HepG2 (cell line): ENCODE results near the gene KCNE2. TPM values are rescaled to one million over a fixed set of nuclear protein-coding genes. Genes with fewer than 3 reads are reported as not detected.

Experiments
- ATAC-seq: fragments of 200-7000 bp; cut with Tn5 transposase; 3 replicates; pipeline ENCODE4 v1.9.1; 2020; ENCODE audit warnings: mild to moderate bottlenecking, moderate library complexity
- BruUV-seq: library from RNA; stranded (reverse); fragments of 400-500 nt; replicated peaks from 2 replicates; lab custom pipeline; 2021; lab: Mats Ljungman, UMichigan
- CTCF ChIA-PET: fragments of 300-600 bp; formaldehyde crosslinking; extraction: SDS; loops from one replicate; lab custom pipeline; 2021; ENCODE audit warnings: low total read pairs, inconsistent platforms, low intra/inter-chr PET ratio; lab: Yijun Ruan, JAX
- POLR2A ChIA-PET: fragments of 350-600 bp; sonication (Branson Sonifier 250); formaldehyde crosslinking; loops from one replicate; lab custom pipeline; 2020; ENCODE audit warnings: antibody characterized with exemption, inconsistent platforms; lab: Yijun Ruan, JAX
- DNase-seq: peaks from one replicate; pipeline ENCODE4 v3.0.0-alpha.2; 2015; ENCODE audit warnings: low spot score
- FAIRE-seq: peaks from 3 replicates; lab custom pipeline; 2011; peaks lifted over from hg19 to GRCh38; lab: Jason Lieb, UNC
- H2AFZ ChIP-seq: one replicate; pipeline ENCODE4 v1.6.1; 2011; ENCODE audit warnings: low read length, inconsistent platforms
- H3K27ac ChIP-seq: fragments of 300-600 bp; 3 replicates; pipeline ENCODE4 v1.8.0; 2011; ENCODE audit warnings: mixed run types, mild to moderate bottlenecking, mixed read lengths, low read length, inconsistent platforms; ENCODE audit not compliant: insufficient read depth; ENCODE audit errors: extremely low read length
- H3K27me3 ChIP-seq, 2 experiments: fragments of 200-600 bp in 1 of 2; 2 replicates in 1 of 2; 3 replicates in 1 of 2; pipeline versions ENCODE4 v1.6.0 to v1.8.0; 2011; ENCODE audit warnings: low read length in 2 of 2, mild to moderate bottlenecking in 2 of 2, moderate library complexity in 2 of 2, inconsistent platforms in 1 of 2; ENCODE audit not compliant: insufficient read depth in 2 of 2, control insufficient read depth in 1 of 2
- H3K36me3 ChIP-seq, 2 experiments: fragments of 200-600 bp in 1 of 2; replicated peaks in 1 of 2; 2 replicates in 1 of 2; 3 replicates in 1 of 2; pipeline versions ENCODE4 v1.5.1 to v1.8.0; 2011; ENCODE audit warnings: low read length in 2 of 2, inconsistent platforms in 1 of 2; ENCODE audit not compliant: insufficient read depth in 2 of 2, control insufficient read depth in 1 of 2
- H3K4me1 ChIP-seq: 2 replicates; pipeline ENCODE4 v1.5.1; 2012; ENCODE audit warnings: low read length, inconsistent platforms; ENCODE audit not compliant: insufficient read depth
- H3K4me2 ChIP-seq: 2 replicates; pipeline ENCODE4 v1.6.0; 2011; ENCODE audit warnings: low read depth, low read length, inconsistent platforms
- H3K4me3 ChIP-seq, 3 experiments: fragments of 200-600 bp in 1 of 3; sonication (generic), shearing (Covaris generic) in 1 of 3; replicated peaks in 1 of 3; 2 replicates each; pipeline ENCODE4 v1.5.1; 2011 to 2016; ENCODE audit warnings: low read length in 3 of 3, inconsistent platforms in 2 of 3, low read depth in 2 of 3, mild to moderate bottlenecking in 2 of 3, control low read depth in 1 of 3, mixed read lengths in 1 of 3; ENCODE audit not compliant: insufficient read depth in 1 of 3
- H3K79me2 ChIP-seq: one replicate; pipeline ENCODE4 v1.6.1; 2011; ENCODE audit warnings: low read length, inconsistent platforms; ENCODE audit not compliant: insufficient read depth
- H3K9ac ChIP-seq: 2 replicates; pipeline ENCODE4 v1.6.0; 2011; ENCODE audit warnings: mild to moderate bottlenecking, low read depth, low read length, inconsistent platforms; ENCODE audit not compliant: insufficient read depth
- H3K9me3 ChIP-seq: 2 replicates; pipeline ENCODE4 v1.5.1; 2012; ENCODE audit warnings: mild to moderate bottlenecking, low read length
- H4K20me1 ChIP-seq: 2 replicates; pipeline ENCODE4 v1.6.0; 2011; ENCODE audit warnings: inconsistent platforms, mild to moderate bottlenecking, low read length, moderate library complexity; ENCODE audit not compliant: insufficient read depth
- KAT8 ChIP-seq: IDR thresholded peaks from 2 replicates; pipeline ENCODE4 v1.6.1; 2016; ENCODE audit warnings: missing genetic modification reagents, missing compliant biosample characterization
- KDM5B ChIP-seq: sonication (generic); formaldehyde crosslinking; IDR thresholded peaks from 2 replicates; pipeline ENCODE4 v1.4.0; 2020; ENCODE audit warnings: missing genetic modification reagents, mild to moderate bottlenecking, borderline replicate concordance
- PCBP2 ChIP-seq: fragments of 200-400 bp; formaldehyde crosslinking; optimal IDR thresholded peaks from 2 replicates; pipeline ENCODE3; 2018; ENCODE audit warnings: low read length, low read depth; ENCODE audit not compliant: poor library complexity, severe bottlenecking
- ZNF232 ChIP-seq: sonication (generic); formaldehyde crosslinking; IDR thresholded peaks from 2 replicates; pipeline ENCODE4 v1.4.0; 2020; ENCODE audit warnings: missing genetic modification reagents, borderline replicate concordance
- ZNF260 ChIP-seq: sonication (generic); formaldehyde crosslinking; IDR thresholded peaks from 2 replicates; pipeline ENCODE4 v1.4.0; 2020; ENCODE audit warnings: missing genetic modification reagents, low read depth, mild to moderate bottlenecking, borderline replicate concordance
- ZNF263 ChIP-seq: sonication (generic); formaldehyde crosslinking; IDR thresholded peaks from 2 replicates; pipeline ENCODE4 v1.4.0; 2020; ENCODE audit warnings: missing genetic modification reagents
- ZNF326 ChIP-seq: sonication (generic); formaldehyde crosslinking; IDR thresholded peaks from 2 replicates; pipeline ENCODE4 v1.4.0; 2020; ENCODE audit warnings: missing genetic modification reagents, borderline replicate concordance
- ZNF652 ChIP-seq: IDR thresholded peaks from 2 replicates; pipeline ENCODE4 v1.6.1; 2016; ENCODE audit warnings: low read depth, borderline replicate concordance
- ZSCAN29 ChIP-seq: sonication (generic); formaldehyde crosslinking; conservative IDR thresholded peaks from 2 replicates; pipeline ENCODE4 v1.4.0; 2020; ENCODE audit warnings: mild to moderate bottlenecking, missing genetic modification reagents
- WGBS: methylation state at CpG from one replicate; pipeline ENCODE4 v1.1.6; 2017; ENCODE audit warnings: low lambda C conversion rate; 5-methylcytosine and 5-hydroxymethylcytosine counted together
- in situ Hi-C: cut with HindIII; loops from 2 replicates; pipeline ENCODE4 v1.10.0; 2017; ENCODE audit warnings: low pct_unique_long_range_greater_than_20kb; ENCODE audit not compliant: extremely low pct_ligation_motif_present
- intact Hi-C: fragments of 100-400 bp; cut with micrococcal nuclease; formaldehyde crosslinking; loops from one replicate; pipeline ENCODE4 v1.10.0; 2022; ENCODE audit not compliant: unreplicated experiment
- polyA plus RNA-seq, 8 experiments: library from polyadenylated mRNA; depleted of rRNA in 3 of 8; stranded (reverse) in 7 of 8; unstranded in 1 of 8; fragments of >200 nt; fragmentation: Illumina TruSeq in 4 of 8; extraction: Trizol in 4 of 8; gene quantifications; 2 replicates each; pipeline versions ENCODE4 v1.2.1 to v1.2.3, GENCODE V29; 2011 to 2016; ENCODE audit warnings: low read depth in 4 of 8, missing spikeins in 1 of 8, mixed read lengths in 1 of 8; ENCODE audit not compliant: insufficient read depth in 1 of 8
- total RNA-seq, 5 experiments: library from RNA; depleted of rRNA; stranded (reverse); fragments of >200 nt; fragmentation: Illumina TruSeq; extraction: Trizol; gene quantifications; 2 replicates each; pipeline ENCODE4 v1.2.3, GENCODE V29; 2016; ENCODE audit warnings: low read depth in 1 of 5
- TF ChIP-seq, protein P1 (sequence below), 2 experiments: sonication (generic) in 1 of 2; formaldehyde crosslinking in 1 of 2; IDR thresholded peaks; 2 replicates each; pipeline versions ENCODE4 v1.6.1 to v1.9.0; 2014 to 2022; ENCODE audit warnings: antibody characterized with exemption in 1 of 2, borderline replicate concordance in 1 of 2, inconsistent platforms in 1 of 2, low read depth in 1 of 2, missing genetic modification reagents in 1 of 2
- TF ChIP-seq, protein P2 (sequence below): sonication (generic); formaldehyde crosslinking; IDR thresholded peaks from 2 replicates; pipeline ENCODE4 v1.5.0; 2020; ENCODE audit warnings: mild to moderate bottlenecking, missing genetic modification reagents, moderate library complexity
- TF ChIP-seq, protein P3 (sequence below): sonication (generic); formaldehyde crosslinking; IDR thresholded peaks from 2 replicates; pipeline ENCODE4 v1.9.0; 2022; ENCODE audit warnings: missing genetic modification reagents, mild to moderate bottlenecking, borderline replicate concordance
- TF ChIP-seq, protein P4 (sequence below): sonication (generic); formaldehyde crosslinking; IDR thresholded peaks from 2 replicates; pipeline ENCODE4 v1.8.1; 2023; ENCODE audit warnings: mild to moderate bottlenecking, missing genetic modification reagents, borderline replicate concordance

The KCNE2 gene
- total and polyA plus RNA-seq, 2 of the 13 experiments (the other 11 are each of a cell fraction or from before 2014, with no cell fraction given) = not detected

DNA sequence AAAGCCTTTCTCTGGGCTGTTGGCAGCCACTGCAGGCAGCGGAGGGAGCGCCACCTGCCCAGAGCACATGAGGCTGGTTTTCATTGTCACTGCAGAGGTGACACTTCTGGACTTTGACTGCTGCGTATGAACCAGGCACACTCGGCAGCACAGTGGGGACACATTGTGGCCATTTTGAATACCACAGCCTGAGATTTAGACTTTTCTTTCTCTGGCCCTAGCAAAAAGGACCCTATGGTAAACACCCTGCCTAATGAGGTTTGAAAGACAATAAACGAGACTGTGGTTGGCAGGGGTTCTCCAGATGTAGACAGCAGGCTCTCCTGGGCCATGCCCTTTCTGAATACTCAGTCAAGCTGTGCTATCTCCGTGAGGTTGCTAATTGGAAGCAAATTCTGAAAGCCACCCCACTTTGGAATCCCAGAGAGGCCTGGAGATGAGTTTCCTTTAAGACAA lies 12.0 kb upstream of the KCNE2 start (continued):
- TF ChIP-seq, protein P1, sequence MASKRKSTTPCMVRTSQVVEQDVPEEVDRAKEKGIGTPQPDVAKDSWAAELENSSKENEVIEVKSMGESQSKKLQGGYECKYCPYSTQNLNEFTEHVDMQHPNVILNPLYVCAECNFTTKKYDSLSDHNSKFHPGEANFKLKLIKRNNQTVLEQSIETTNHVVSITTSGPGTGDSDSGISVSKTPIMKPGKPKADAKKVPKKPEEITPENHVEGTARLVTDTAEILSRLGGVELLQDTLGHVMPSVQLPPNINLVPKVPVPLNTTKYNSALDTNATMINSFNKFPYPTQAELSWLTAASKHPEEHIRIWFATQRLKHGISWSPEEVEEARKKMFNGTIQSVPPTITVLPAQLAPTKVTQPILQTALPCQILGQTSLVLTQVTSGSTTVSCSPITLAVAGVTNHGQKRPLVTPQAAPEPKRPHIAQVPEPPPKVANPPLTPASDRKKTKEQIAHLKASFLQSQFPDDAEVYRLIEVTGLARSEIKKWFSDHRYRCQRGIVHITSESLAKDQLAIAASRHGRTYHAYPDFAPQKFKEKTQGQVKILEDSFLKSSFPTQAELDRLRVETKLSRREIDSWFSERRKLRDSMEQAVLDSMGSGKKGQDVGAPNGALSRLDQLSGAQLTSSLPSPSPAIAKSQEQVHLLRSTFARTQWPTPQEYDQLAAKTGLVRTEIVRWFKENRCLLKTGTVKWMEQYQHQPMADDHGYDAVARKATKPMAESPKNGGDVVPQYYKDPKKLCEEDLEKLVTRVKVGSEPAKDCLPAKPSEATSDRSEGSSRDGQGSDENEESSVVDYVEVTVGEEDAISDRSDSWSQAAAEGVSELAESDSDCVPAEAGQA (IDR thresholded peaks at IDR 0.05; ENCODE audit: low read depth) = no peak
- TF ChIP-seq, protein P1 (CRISPR knock-in tag; IDR thresholded peaks at IDR 0.05; ENCODE audit: borderline replicate concordance) = no peak
- TF ChIP-seq ZNF652 = no peak

DNA sequence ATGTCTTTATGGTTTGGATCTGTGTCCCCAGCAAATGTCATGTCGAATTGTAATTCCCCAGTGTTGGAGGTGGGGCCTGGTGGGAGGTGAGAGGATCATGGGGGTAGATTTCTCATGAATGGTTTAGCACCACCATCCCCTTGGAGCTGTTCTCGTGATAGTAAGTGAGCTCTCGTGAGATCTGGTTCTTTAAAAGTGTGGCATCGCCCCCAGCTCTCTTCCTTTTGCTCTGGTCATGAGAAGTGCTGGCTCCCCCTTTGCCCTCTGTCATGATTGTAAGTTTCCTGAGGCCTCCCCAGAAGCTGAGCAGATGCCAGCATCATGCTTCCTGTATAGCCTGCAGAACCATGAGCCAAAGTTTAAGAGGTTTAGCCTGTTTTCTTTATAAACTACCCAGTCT lies 11.2 kb upstream of the KCNE2 start:
- H3K4me3 ChIP-seq = no peak overlapping the region
- no peak overlapping the region for H3K27ac ChIP-seq
- no peak overlapping the region for H3K4me2 ChIP-seq
- ATAC-seq = no peak
- no peak overlapping the region for H3K9ac ChIP-seq
- in situ Hi-C loops (no loop called here), intact Hi-C loops (no loop called here)
- no peak for FAIRE-seq
- no TSS peak for BruUV-seq
- ChIA-PET CTCF (interaction anchor here (1.5 to 2.8 kb wide), 2 partner anchors 428 to 460 kb away, joined by 3 to 27 read pairs; no protein-coding TSS in a partner anchor), POLR2A (no interaction called here)
- 39% methylated on average over 4 of the region's 4 CpGs for WGBS
- no peaks in the 10 kb centered on the region for H3K79me2 ChIP-seq
- no peaks in the 10 kb centered on the region for H4K20me1 ChIP-seq
- peaks cover 0 to 4% of the 10 kb centered on the region in 2 experiments; a peak in 2 of 5 replicates for H3K27me3 ChIP-seq
- H3K36me3 ChIP-seq = no peaks in the 10 kb centered on the region
- peaks cover 22% of the 10 kb centered on the region; the same call in 1 of the 2 replicates for H3K4me1 ChIP-seq
- no peak for DNase-seq
- no peaks in the 10 kb centered on the region for H3K9me3 ChIP-seq
- no peak overlapping the region for H2AFZ ChIP-seq
- TF ChIP-seq, protein P2, sequence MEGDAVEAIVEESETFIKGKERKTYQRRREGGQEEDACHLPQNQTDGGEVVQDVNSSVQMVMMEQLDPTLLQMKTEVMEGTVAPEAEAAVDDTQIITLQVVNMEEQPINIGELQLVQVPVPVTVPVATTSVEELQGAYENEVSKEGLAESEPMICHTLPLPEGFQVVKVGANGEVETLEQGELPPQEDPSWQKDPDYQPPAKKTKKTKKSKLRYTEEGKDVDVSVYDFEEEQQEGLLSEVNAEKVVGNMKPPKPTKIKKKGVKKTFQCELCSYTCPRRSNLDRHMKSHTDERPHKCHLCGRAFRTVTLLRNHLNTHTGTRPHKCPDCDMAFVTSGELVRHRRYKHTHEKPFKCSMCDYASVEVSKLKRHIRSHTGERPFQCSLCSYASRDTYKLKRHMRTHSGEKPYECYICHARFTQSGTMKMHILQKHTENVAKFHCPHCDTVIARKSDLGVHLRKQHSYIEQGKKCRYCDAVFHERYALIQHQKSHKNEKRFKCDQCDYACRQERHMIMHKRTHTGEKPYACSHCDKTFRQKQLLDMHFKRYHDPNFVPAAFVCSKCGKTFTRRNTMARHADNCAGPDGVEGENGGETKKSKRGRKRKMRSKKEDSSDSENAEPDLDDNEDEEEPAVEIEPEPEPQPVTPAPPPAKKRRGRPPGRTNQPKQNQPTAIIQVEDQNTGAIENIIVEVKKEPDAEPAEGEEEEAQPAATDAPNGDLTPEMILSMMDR (CRISPR knock-in tag) = no peak
- TF ChIP-seq ZNF260 (CRISPR knock-in tag) = no peak
- TF ChIP-seq ZSCAN29 (CRISPR knock-in tag) = no peak
- TF ChIP-seq, protein P3, sequence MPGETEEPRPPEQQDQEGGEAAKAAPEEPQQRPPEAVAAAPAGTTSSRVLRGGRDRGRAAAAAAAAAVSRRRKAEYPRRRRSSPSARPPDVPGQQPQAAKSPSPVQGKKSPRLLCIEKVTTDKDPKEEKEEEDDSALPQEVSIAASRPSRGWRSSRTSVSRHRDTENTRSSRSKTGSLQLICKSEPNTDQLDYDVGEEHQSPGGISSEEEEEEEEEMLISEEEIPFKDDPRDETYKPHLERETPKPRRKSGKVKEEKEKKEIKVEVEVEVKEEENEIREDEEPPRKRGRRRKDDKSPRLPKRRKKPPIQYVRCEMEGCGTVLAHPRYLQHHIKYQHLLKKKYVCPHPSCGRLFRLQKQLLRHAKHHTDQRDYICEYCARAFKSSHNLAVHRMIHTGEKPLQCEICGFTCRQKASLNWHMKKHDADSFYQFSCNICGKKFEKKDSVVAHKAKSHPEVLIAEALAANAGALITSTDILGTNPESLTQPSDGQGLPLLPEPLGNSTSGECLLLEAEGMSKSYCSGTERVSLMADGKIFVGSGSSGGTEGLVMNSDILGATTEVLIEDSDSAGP (CRISPR knock-in tag) = no peak
- no peak for TF ChIP-seq ZNF232 (CRISPR knock-in tag)
- TF ChIP-seq ZNF263 (CRISPR knock-in tag) = no peak
- no peak for TF ChIP-seq KAT8 (CRISPR knock-in tag)
- TF ChIP-seq PCBP2 = no peak
- TF ChIP-seq, protein P4, sequence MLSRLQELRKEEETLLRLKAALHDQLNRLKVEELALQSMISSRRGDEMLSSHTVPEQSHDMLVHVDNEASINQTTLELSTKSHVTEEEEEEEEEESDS = no peak
- no peak for TF ChIP-seq KDM5B (CRISPR knock-in tag)
- no peak for TF ChIP-seq ZNF326 (CRISPR knock-in tag)
